ENCODE measurements around the gene GEMIN2. TPM values are rescaled to one million over a fixed set of nuclear protein-coding genes. Genes with fewer than 3 reads are reported as not detected.
A peak's percentile ranks its signal among the peaks of the same experiment; 100 is the strongest.
"Not testable (repeated sequence)": the region's sequence is repeated elsewhere in the genome, so short reads cannot be mapped to it uniquely, and the experiment has no call there.

The GEMIN2 gene
- total and polyA plus RNA-seq, 8 donors: 1.7 to 56.9 (median 8.0) TPM; not detected in 1

- Histone ChIP-seq H3K4me1 (peaks cover 0 to 6% (median 0%) of the 10 kb centered on the region in 4 donors), H3K9me3 (no peaks in the 10 kb centered on the region), H3K27ac (no peak overlapping the region), H3K4me3 (no peak overlapping the region), H3K27me3 (no peaks in the 10 kb centered on the region), H3K36me3 (peaks cover 53 to 100% (median 99%) of the 10 kb centered on the region in 4 donors)
- TF ChIP-seq POLR2AphosphoS5 (IDR thresholded peaks at IDR 0.05) (no peak), EP300 (IDR thresholded peaks at IDR 0.05) (no peak)
- intact Hi-C loops (cut with DNase I; ENCODE audit: low total_unique reads): no loop called here
- DNase-seq: no peak
- WGBS, 5 donors: 95 to 99% (median 98%) methylated on average over 2 of the region's 2 CpGs
Measured at GRCh38 chr14:39087493-39087892, 26.6 kb upstream of the GEMIN2 start.

- H3K36me3 ChIP-seq: peaks cover 50 to 98% (median 97%) of the 10 kb centered on the region in 4 donors
Measured at GRCh38 chr14:39090548-39091111, 23.5 kb upstream of the GEMIN2 start.

GRCh38 chr14:39091716-39092115, 22.4 kb upstream of the GEMIN2 start:
- 78 to 89% (median 87%) methylated on average over 1 of the region's 1 CpG for WGBS, 5 donors
- H3K27me3 ChIP-seq: no peaks in the 10 kb centered on the region
- peak overlapping the region in 1 of 5 donors; percentile 4 for H3K27ac ChIP-seq
- TF ChIP-seq POLR2A (IDR thresholded peaks at IDR 0.05) (no peak), POLR2AphosphoS5 (IDR thresholded peaks at IDR 0.05) (no peak), CTCF (IDR thresholded peaks at IDR 0.05) (no peak), EP300 (IDR thresholded peaks at IDR 0.05) (no peak)
- H3K9me3 ChIP-seq: no peaks in the 10 kb centered on the region
- H3K4me3 ChIP-seq: no peak overlapping the region
- intact Hi-C loops (cut with DNase I; ENCODE audit: low total_unique reads): no loop called here
- no peak for DNase-seq
- peaks cover 46 to 95% (median 94%) of the 10 kb centered on the region in 4 donors for H3K36me3 ChIP-seq
- H3K4me1 ChIP-seq: peaks cover 0 to 27% (median 4%) of the 10 kb centered on the region in 4 donors

More at GRCh38 chr14:39090548-39091111, 23.5 kb upstream of the GEMIN2 start:
- TF ChIP-seq POLR2AphosphoS5 (IDR thresholded peaks at IDR 0.05): no peak
- TF ChIP-seq CTCF (IDR thresholded peaks at IDR 0.05): no peak
- H3K4me1 ChIP-seq: peaks cover 0 to 26% (median 4%) of the 10 kb centered on the region in 4 donors
- H3K4me3 ChIP-seq: no peak overlapping the region
- no peak for DNase-seq
- 77 to 88% (median 84%) methylated on average over 4 of the region's 4 CpGs for WGBS, 5 donors
- no peaks in the 10 kb centered on the region for H3K27me3 ChIP-seq
- intact Hi-C loops (cut with DNase I; ENCODE audit: low total_unique reads): no loop called here
- no peaks in the 10 kb centered on the region for H3K9me3 ChIP-seq
- H3K27ac ChIP-seq: no peak overlapping the region

GRCh38 chr14:39094515-39094914, 19.6 kb upstream of the GEMIN2 start:
- WGBS, 5 donors: 90 to 92% (median 92%) methylated on average over 3 of the region's 3 CpGs
- Histone ChIP-seq H3K27me3 (no peaks in the 10 kb centered on the region), H3K9me3 (no peaks in the 10 kb centered on the region), H3K4me1 (peaks cover 0 to 47% (median 24%) of the 10 kb centered on the region in 4 donors), H3K36me3 (peaks cover 36 to 67% (median 66%) of the 10 kb centered on the region in 4 donors), H3K4me3 (no peak overlapping the region), H3K27ac (no peak overlapping the region)
- no peak for DNase-seq
- no peak for TF ChIP-seq EP300 (IDR thresholded peaks at IDR 0.05)
- TF ChIP-seq POLR2A (IDR thresholded peaks at IDR 0.05): no peak
- TF ChIP-seq CTCF (IDR thresholded peaks at IDR 0.05): no peak
- TF ChIP-seq POLR2AphosphoS5 (IDR thresholded peaks at IDR 0.05): no peak
- intact Hi-C loops (cut with DNase I; ENCODE audit: low total_unique reads): no loop called here

GRCh38 chr14:39097159-39097558, 17.0 kb upstream of the GEMIN2 start:
- DNase-seq: peak in 1 of 2 donors; percentile 33
- WGBS, 5 donors: 49 to 60% (median 51%) methylated on average over 3 of the region's 3 CpGs
- no peaks in the 10 kb centered on the region for H3K9me3 ChIP-seq
- H3K27me3 ChIP-seq: no peaks in the 10 kb centered on the region
- intact Hi-C loops (cut with DNase I; ENCODE audit: low total_unique reads): no loop called here
- peak overlapping the region in 1 of 5 donors; percentile 36 for H3K27ac ChIP-seq
- peaks cover 23 to 40% (median 39%) of the 10 kb centered on the region in 4 donors for H3K36me3 ChIP-seq
- no peak overlapping the region for H3K4me3 ChIP-seq
- peaks cover 6 to 67% (median 45%) of the 10 kb centered on the region in 4 donors for H3K4me1 ChIP-seq
- TF ChIP-seq POLR2AphosphoS5 (IDR thresholded peaks at IDR 0.05): no peak
- TF ChIP-seq EP300 (IDR thresholded peaks at IDR 0.05): no peak
- TF ChIP-seq POLR2A (IDR thresholded peaks at IDR 0.05): no peak
- TF ChIP-seq CTCF (IDR thresholded peaks at IDR 0.05): no peak

- DNase-seq; H3K27me3 ChIP-seq; H3K27ac ChIP-seq; intact Hi-C loops (cut with DNase I; ENCODE audit: low total_unique reads); H3K4me3 ChIP-seq; H3K9me3 ChIP-seq: not testable (repeated sequence)
- peaks cover 15 to 22% (median 21%) of the 10 kb centered on the region in 4 donors for H3K36me3 ChIP-seq
- 90 to 96% (median 95%) methylated on average over 10 of the region's 10 CpGs for WGBS, 5 donors
- H3K4me1 ChIP-seq: peaks cover 11 to 68% (median 53%) of the 10 kb centered on the region in 4 donors
Measured at GRCh38 chr14:39099215-39099614, 14.9 kb upstream of the GEMIN2 start.

Data from stomach (tissue), 9 donors.